Natural killer cell (primary cell): ENCODE data around the gene WDR81. TPM values are rescaled to one million over a fixed set of nuclear protein-coding genes. Genes with fewer than 3 reads are reported as not detected.

ENCODE experiments used
- ATAC-seq, 3 donors: fragments of 150-1000 bp in 2 of 3; fragments of 200-7000 bp in 1 of 3; cut with Tn5 transposase; 1 replicate in 1 of 3; 2 replicates in 2 of 3; pipeline ENCODE4 v1.10.0; 2021; ENCODE audit warnings: mild to moderate bottlenecking in 2 of 3, moderate library complexity in 2 of 3
- DNase-seq, 2 donors: peaks; one replicate each; pipeline versions ENCODE4 v3.0.0 to v3.0.0-alpha.2; 2013 to 2021; ENCODE audit warnings: mixed read lengths in 1 of 2
- H3K27ac ChIP-seq: one replicate; pipeline ENCODE4 v1.5.1; 2013; ENCODE audit warnings: mild to moderate bottlenecking, low read length
- H3K27me3 ChIP-seq: one replicate; pipeline ENCODE4 v1.6.1; 2013; ENCODE audit warnings: low read length; ENCODE audit not compliant: control insufficient read depth, insufficient read depth
- H3K36me3 ChIP-seq: one replicate; pipeline ENCODE4 v1.6.1; 2013; ENCODE audit warnings: low read length; ENCODE audit not compliant: control insufficient read depth, insufficient read depth
- H3K4me1 ChIP-seq: one replicate; pipeline ENCODE4 v1.6.1; 2013; ENCODE audit warnings: low read length; ENCODE audit not compliant: control insufficient read depth, insufficient read depth
- H3K4me3 ChIP-seq: one replicate; pipeline ENCODE4 v1.5.1; 2013; ENCODE audit warnings: low read length
- H3K9me3 ChIP-seq: one replicate; pipeline ENCODE4 v1.6.1; 2013; ENCODE audit warnings: low read length; ENCODE audit not compliant: control insufficient read depth, insufficient read depth
- H3K27ac Mint-ChIP-seq, 2 donors: one replicate each; pipeline ENCODE4 v1.8.0; 2022; ENCODE audit warnings: mild to moderate bottlenecking in 2 of 2, mixed read lengths in 2 of 2, moderate library complexity in 1 of 2
- H3K27me3 Mint-ChIP-seq, 2 donors: one replicate each; pipeline ENCODE4 v1.8.0; 2022; ENCODE audit warnings: low read depth in 2 of 2, mixed read lengths in 2 of 2
- H3K36me3 Mint-ChIP-seq: one replicate; pipeline ENCODE4 v1.8.0; 2022; ENCODE audit warnings: mixed read lengths
- H3K4me1 Mint-ChIP-seq, 2 donors: one replicate each; pipeline ENCODE4 v1.8.0; 2022; ENCODE audit warnings: mixed read lengths in 2 of 2
- H3K4me3 Mint-ChIP-seq: one replicate; pipeline ENCODE4 v1.8.0; 2022; ENCODE audit warnings: mild to moderate bottlenecking, moderate library complexity, mixed read lengths
- H3K9me3 Mint-ChIP-seq, 2 donors: one replicate each; pipeline ENCODE4 v1.8.0; 2022; ENCODE audit warnings: mixed read lengths in 2 of 2
- CTCF ChIP-seq: fragments of 200-600 bp; IDR thresholded peaks from one replicate; pipeline ENCODE4 v1.8.0; 2022; ENCODE audit warnings: antibody characterized with exemption
- WGBS: methylation state at CpG from one replicate; pipeline ENCODE4 v1.1.7; 2013; ENCODE audit warnings: missing lambda C conversion rate; ENCODE audit not compliant: insufficient coverage; 5-methylcytosine and 5-hydroxymethylcytosine counted together
- intact Hi-C: fragments of 100-400 bp; cut with micrococcal nuclease; formaldehyde crosslinking; loops from one replicate; pipeline ENCODE4 v1.14.2; 2022
- total RNA-seq, 4 donors: library from RNA; stranded (reverse); fragments of 120-200 nt in 1 of 4; gene quantifications; one replicate each; pipeline versions ENCODE4 v1.2.3 to v1.2.4, GENCODE V29; 2013 to 2022

The WDR81 gene
- total RNA-seq, 3 donors from 2014 or later (not counting 1 experiment from before 2014, with no cell fraction given): 40.8 to 54.2 (median 46.2) TPM

- peak in 1 of 3 donors; percentile 22 for ATAC-seq
- WGBS: 9% methylated on average over 10 of the region's 16 CpGs
- peaks cover 47% of the 10 kb centered on the region for H3K4me1 ChIP-seq
These were observed 15.0 kb upstream of the WDR81 start for GRCh38 chr17:1709403-1709951.

GRCh38 chr17:1709971-1710806 is 14.3 kb upstream of the WDR81 start, which contains the start of gene TLCD2:
Gene TLCD2, minus strand, starts transcription at chr17:1710377. Its CDS starts 135 bp downstream, at chr17:1710242.
- Histone ChIP-seq H3K27me3 (peaks cover 6% of the 10 kb centered on the region), H3K27ac (no peak within 1 kb of the TSS), H3K36me3 (peaks cover 11% of the 10 kb centered on the region), H3K9me3 (no peaks in the 10 kb centered on the region), H3K4me3 (peak within 1 kb of the TSS; percentile 29), H3K4me1 (peaks cover 54% of the 10 kb centered on the region)
- H3K27ac Mint-ChIP-seq: no peak within 1 kb of the TSS
- DNase-seq: peak in 1 of 2 donors; percentile 36
- H3K36me3 Mint-ChIP-seq: peaks cover 8% of the 10 kb centered on the region
- H3K4me3 Mint-ChIP-seq: peak within 1 kb of the TSS; percentile 77
- no peaks in the 10 kb centered on the region for H3K9me3 Mint-ChIP-seq
- WGBS: 2% methylated on average over 83 of the region's 83 CpGs
- peaks cover 11 to 31% of the 10 kb centered on the region in 2 donors for H3K4me1 Mint-ChIP-seq
- no peak for TF ChIP-seq CTCF
- peaks cover 7 to 12% of the 10 kb centered on the region in 2 donors for H3K27me3 Mint-ChIP-seq
- peak in 2 of 3 donors; percentile 27 to 39 for ATAC-seq
- intact Hi-C loops: loop anchor here (10.0 kb wide), 1 partner anchor 325 kb away; the partner anchor contains the start of gene DPH1

More at GRCh38 chr17:1709403-1709951, 15.0 kb upstream of the WDR81 start:
- H3K36me3 Mint-ChIP-seq: peaks cover 8% of the 10 kb centered on the region
- no peak overlapping the region for H3K27ac ChIP-seq
- H3K27ac Mint-ChIP-seq: no peak overlapping the region
- H3K36me3 ChIP-seq: peaks cover 11% of the 10 kb centered on the region
- peak in 1 of 2 donors; percentile 27 for DNase-seq
- H3K27me3 Mint-ChIP-seq: peaks cover 7 to 16% of the 10 kb centered on the region in 2 donors
- H3K4me3 ChIP-seq: no peak overlapping the region
- H3K9me3 ChIP-seq: no peaks in the 10 kb centered on the region
- no peaks in the 10 kb centered on the region for H3K9me3 Mint-ChIP-seq
- H3K4me3 Mint-ChIP-seq: peak overlapping the region; percentile 67
- TF ChIP-seq CTCF: no peak
- intact Hi-C loops: no loop called here
- H3K4me1 Mint-ChIP-seq: peaks cover 11 to 25% of the 10 kb centered on the region in 2 donors
- H3K27me3 ChIP-seq: peaks cover 6% of the 10 kb centered on the region

- H3K27ac ChIP-seq: no peak overlapping the region
- intact Hi-C loops: loop anchor here (10.0 kb wide), 1 partner anchor 324 kb away; the partner anchor contains the start of gene DPH1
These were observed 13.5 kb upstream of the WDR81 start for GRCh38 chr17:1710807-1711553.

More at GRCh38 chr17:1710807-1711553, 13.5 kb upstream of the WDR81 start:
- no peaks in the 10 kb centered on the region for H3K9me3 ChIP-seq
- no peaks in the 10 kb centered on the region for H3K9me3 Mint-ChIP-seq
- TF ChIP-seq CTCF: no peak
- H3K27me3 Mint-ChIP-seq: peaks cover 7 to 11% of the 10 kb centered on the region in 2 donors
- H3K4me1 ChIP-seq: peaks cover 59% of the 10 kb centered on the region
- no peak overlapping the region for H3K4me3 ChIP-seq
- ATAC-seq (no peak), DNase-seq (peak in 1 of 2 donors; percentile 46)
- peaks cover 11 to 34% of the 10 kb centered on the region in 2 donors for H3K4me1 Mint-ChIP-seq
- 32% methylated on average over 14 of the region's 14 CpGs for WGBS
- no peak overlapping the region for H3K27ac Mint-ChIP-seq
- peaks cover 8% of the 10 kb centered on the region for H3K36me3 Mint-ChIP-seq
- H3K36me3 ChIP-seq: peaks cover 11% of the 10 kb centered on the region
- peaks cover 6% of the 10 kb centered on the region for H3K27me3 ChIP-seq
- H3K4me3 Mint-ChIP-seq: peak overlapping the region; percentile 77
